HG03095 (cell line): ENCODE results near the gene ID1.
A peak's percentile ranks its signal among the peaks of the same experiment; 100 is the strongest.
"Not testable (repeated sequence)": the region's sequence is repeated elsewhere in the genome, so short reads cannot be mapped to it uniquely, and the experiment has no call there.

Experiments
- ATAC-seq: cut with Tn5 transposase; IDR thresholded peaks from one replicate; pipeline ENCODE4 v1.9.1; 2021; ENCODE audit warnings: moderate library complexity; ENCODE audit not compliant: unreplicated experiment

ID1 gene

DNA sequence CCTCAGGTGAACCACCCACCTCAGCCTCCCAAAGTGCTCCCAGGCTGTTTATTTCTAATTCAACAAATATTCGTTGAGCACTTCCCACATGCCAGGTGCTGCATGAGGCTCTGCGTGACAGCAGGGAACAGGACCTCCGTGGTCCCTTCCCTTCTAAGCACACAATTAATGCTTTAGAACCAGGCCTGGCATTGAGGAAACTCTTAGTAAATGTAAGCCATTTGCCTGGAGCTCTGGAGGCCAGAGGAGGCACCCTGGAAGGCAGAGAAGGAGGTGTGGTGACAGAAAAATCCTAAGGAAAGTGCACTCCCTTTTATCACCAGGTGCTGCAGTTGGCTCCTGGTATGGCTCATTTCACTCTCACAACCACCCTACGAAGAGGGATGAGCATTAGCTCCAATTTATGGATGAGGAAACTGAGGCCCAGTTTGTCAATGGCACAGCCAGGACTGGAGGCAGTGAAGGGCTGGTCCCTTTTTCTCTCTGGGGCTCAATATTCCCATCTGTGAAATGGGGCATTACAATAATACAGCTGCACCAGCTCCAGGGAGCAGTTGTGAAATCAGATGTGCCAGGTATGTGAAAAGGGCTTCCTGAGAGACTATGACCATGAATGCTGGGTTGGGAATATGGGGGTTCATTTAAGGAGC lies 8.1 kb upstream of the ID1 start:
- ATAC-seq, result no peak

DNA sequence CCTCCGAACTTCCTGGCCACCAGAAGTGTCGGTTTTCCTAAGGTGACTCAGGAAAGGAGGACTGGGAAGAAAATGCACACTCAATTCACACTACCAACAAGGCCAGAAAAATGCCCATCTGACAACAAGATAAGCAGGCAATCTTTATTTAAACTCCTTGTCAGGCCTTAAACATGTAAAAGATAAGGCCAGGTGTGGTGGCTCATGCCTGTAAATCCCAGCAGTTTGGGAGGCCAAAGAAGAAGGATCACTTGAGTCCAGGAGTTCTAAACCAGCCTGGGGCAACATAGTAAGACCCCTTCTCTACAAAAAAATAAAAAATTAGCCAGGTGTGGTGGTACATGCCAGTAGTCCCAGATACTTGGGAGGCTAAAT lies 7.6 kb upstream of the ID1 start:
- no peak for ATAC-seq

DNA sequence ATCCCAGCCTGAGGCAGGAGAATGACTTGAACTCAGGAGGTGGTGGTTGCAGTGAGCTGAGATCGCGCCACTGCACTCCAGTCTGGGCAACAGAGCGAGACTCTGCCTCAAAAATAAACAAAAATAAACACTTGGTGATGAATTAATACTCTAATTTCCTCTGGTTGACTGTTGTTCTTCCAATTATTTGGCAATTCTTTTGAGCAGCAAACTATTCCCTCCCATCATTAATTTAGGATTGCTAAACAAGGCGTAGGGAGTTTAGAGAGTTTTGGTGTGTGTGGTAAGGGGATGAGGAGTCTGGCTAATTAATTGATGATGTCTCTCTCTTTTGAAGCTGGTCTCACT lies 2.7 kb upstream of the ID1 start:
- no peak for ATAC-seq

DNA sequence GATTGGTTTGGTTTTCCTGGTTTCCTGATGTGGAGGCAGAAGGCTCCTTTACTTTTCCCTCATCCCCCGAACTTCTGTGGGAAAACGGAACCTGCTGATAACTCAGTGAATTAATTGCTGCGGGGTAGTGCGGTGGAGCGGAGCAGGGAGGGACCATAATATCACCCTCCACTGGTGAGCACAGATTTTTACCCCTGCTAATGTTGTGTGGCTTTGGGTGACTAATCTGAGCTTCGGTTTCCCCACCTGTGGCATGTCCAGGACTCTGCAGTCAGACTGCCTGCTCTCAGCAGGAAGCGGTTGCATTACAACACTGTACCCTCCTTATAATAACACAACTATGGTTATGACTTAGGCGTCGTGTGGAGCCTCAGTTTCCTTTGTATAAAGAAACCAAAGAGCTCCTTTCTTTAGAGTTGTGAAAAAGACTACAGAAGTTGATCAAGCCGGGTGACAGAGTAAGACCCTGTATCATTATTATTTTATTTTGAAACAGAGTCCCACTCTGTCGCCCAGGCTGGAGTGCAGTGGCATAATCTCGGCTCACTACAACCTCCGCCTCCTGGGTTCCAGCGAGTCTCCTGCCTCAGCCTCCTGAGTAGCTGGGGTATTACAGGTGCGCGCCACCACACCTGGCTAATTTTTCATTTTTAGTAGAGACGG lies 2.2 kb upstream of the ID1 start:
- peak; percentile 66 for ATAC-seq

DNA sequence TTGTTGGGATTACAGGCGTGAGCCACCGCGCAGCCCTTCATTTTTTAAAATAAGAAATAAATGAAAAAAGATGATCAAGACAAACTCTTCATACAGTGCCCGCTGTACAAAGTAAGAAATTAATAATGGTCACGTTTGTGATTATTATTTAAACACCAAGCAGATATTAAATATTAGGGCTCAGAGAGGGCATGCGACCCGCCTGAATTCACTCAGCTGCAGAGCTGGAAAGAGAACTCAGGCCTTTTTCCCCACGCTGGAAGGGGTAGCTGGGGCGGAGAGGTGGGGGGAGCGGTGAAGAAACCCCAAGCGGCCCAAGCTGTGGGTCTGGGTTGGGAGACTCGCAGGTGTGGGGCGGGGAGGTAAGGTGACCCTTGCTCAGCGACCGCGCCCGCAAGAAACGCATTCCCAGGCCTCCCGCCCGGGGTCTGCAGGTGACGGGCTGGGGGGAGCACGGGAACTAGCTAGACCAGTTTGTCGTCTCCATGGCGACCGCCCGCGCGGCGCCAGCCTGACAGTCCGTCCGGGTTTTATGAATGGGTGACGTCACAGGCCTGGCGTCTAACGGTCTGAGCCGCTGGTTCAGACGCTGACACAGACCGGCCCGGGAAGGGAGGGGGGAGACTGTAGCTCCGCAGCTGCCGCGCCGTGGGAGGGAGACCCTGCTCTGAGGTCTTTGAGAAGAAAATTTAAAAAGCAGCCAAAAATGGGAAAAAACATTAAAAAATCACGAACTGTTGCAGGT lies 1.1 kb upstream of the ID1 start:
- ATAC-seq, result no peak

DNA sequence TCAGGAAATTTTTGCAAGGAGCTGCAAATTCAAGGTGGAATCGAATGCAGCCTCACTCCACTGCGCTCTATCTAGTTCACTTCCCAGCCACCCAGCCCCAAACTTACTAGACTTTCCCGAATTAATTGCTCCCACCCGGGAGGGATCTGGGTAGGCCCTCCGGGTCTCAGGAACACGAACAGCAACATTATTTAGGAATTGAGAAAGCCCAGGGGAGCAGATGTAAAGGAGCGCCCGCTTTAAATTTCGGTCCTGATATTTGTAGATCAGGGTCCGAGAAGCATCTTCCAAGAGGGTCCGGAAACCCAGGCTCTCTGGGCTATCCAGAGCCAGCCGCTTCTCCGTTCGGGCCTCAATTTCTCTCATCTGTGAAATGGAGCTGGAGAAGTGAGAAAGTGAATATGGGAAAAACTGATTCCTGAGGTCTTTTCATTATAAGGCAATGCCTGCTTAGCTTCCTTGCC lies 490 bp upstream of the ID1 start:
- no peak for ATAC-seq

DNA sequence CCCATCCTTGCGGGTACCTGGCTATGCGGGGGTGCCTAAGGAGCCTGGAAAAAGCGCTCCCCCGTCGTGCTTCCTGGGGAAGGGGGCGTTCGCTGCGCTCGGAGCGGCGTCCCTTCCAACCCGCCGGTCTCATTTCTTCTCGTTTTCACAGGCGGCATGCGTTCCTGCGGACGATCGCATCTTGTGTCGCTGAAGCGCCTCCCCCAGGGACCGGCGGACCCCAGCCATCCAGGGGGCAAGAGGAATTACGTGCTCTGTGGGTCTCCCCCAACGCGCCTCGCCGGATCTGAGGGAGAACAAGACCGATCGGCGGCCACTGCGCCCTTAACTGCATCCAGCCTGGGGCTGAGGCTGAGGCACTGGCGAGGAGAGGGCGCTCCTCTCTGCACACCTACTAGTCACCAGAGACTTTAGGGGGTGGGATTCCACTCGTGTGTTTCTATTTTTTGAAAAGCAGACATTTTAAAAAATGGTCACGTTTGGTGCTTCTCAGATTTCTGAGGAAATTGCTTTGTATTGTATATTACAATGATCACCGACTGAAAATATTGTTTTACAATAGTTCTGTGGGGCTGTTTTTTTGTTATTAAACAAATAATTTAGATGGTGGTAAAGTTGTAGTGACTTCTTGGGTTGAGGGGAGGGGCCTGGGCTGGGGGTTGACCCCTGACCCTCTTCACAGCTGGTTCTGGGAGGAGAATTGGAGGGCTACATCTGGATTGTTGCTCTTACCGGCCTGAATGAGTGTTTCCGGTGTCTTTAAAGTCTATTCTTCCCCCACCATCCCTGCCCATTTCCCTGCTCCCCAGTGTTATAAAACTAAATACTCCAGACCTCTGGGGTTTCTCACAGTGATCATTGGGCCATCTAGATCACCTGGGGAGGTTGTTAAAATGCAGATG lies 1.1 kb downstream of the ID1 start:
- no peak for ATAC-seq

DNA sequence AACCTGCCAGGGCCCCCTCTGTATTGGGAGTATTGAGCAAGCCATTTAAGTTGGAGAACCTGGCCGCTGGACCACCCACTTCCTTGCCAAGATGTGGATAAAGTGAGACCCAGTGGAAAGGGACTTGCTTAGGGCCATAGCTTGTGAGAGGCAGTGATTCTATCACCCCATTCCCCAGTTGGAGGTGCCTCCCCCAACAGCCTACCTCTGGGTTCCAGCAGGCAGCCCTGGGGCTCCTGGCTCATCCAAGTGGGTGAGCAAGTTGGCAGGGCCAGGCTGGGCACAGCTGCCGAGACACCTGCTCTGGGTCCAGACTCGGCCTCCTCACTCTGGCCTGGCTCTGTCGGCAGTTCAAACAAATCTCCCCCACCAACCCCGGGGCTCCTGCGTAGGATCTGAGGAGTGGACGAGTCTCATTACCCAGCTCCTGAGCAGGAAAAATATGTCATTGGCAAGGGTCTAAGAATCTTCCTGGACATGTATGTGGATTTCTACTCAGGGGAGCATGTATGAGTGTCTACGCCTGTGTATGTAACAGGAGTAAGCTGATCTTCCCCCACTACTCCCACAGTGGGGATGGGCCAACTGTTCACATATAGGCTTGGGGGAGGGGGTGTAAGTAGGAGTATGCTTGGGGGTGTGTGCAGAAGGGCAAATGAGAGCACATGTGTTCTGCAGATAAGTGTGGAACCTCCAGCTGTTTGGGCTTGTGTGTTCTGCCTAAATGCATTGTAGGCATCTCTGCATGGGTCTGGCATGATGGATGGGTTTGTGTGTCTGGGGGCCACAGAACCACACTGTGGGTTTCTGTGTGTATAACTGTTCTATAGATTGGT lies 1.9 kb downstream of the ID1 start:
- no peak for ATAC-seq

DNA sequence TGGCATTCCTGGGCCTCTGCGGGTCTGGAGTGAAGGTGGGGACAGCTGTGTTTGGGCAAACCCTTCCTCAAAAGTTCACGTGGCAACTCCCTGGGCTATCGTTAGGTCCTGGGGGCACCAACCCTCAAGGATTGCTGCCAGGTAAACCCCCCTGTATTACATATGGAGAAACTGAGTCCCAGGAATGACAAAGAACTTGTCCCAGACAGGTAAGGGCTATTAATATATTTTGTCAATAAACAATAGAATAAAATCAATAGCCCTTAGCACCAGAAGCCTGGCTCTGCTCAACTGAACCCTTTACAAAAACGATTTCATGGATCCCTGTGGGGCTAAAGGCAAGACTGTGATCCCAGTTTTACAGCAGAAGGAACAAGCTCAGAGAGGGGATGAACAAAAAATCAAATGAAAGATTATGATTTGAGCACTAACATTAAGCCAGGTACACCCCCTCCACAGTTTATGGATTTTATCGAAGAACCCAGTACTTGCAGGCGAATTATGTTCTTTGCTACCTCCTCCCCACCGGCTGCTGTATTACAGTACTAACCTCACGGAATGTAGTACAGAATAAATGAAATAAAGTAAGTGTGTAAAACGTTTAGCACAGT lies 2.7 kb downstream of the ID1 start:
- no peak for ATAC-seq

DNA sequence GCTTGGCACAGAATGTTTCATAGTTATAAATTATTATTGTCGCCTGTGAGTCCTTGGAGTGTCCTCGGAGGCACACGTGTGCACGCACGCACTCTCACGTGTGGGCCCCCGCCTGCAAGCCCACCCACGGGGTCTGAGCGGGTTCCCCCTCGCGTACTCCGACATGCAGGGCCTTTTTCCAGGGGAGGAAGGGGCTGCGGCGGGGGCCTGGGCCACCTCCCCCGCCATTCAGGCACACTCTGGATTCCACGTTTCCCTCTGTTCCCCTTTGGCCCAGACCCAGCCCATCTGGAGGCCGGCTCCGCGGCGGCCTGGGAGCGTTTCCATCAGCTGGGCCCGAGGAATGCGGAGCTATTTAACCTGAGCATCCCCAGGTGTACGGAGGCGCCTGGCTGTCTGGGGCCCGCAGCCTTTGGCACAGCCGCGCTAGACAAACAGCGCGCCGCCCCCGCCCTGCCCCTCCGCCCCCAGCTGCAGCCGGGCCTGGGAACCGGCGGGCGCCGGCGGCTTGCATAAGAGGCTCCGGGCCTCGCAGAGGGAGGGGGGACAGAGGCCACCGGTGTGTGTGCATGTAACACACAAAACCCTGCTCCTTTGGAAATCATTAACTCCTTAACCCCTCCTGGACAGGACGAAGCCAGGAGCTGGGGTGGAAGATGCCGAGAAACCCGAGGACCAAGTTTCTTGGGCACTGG lies 3.3 kb downstream of the ID1 start:
- no peak for ATAC-seq

DNA sequence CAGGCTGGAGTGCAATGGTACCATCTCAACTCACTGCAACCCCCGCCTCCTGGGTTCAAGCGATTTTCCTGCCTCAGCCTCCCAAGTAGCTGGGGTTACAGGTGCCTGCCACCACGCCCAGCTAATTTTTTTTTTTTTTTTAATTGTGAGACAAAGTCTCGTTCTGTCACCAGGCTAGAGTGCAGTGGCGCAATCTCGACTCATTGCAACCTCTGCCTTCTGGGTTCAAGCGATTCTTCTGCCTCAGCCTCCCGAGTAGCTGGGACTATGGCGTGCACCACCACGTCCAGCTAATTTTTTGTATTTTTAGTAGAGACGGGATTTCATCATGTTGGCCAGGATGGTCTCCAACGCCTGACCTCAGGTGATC lies 7.2 kb downstream of the ID1 start:
- not testable (repeated sequence) for ATAC-seq

DNA sequence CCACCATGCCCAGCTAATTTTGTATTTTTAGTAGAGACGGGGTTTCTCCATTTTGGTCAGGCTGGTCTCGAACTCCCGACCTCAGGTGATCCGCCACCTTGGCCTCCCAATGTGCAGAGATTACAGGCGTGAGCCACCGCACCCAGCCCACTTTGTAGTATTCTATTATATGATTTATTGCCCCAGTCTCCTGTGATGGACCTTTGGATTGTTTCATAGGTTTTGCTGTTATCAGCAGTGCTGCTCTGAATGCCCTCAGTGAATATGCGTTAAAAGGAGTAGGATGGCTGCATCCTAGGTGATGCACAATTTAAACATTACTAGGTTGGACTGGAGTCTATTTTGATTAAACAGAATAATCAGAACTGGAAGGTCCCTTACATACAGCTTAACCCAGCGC lies 10.3 kb downstream of the ID1 start:
- no peak for ATAC-seq

DNA sequence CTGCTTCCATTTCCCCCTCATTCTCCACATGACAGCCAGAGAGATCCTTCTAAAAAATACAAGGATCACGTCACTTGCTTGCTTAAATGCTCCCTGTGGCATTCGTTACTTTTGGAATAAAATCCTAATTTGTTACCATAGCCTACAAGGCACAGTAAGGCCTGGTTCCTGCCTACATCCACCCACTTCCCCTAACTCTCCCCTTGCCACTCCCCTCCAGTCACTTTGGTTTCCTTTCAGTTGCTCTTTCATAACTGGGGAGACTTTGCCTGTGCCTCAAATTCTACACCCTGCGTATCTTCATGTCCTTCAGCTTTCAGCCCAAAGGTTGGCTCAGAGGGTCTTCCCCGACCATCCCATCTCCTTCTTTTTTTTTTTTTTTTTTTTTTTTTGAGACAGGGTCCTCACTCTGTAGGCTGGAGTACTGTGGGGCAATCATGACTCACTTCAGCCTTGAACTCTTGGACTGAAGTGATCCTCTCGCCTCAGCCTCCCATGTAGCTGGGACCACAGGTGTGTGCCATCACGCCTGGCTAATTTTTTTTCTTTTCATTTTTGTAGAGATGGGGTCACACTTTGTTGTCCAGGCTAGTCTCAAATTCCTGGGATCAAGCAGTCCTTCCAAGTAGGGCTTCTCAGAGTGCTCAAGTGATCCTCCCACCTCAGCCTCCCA lies 12.5 kb downstream of the ID1 start:
- ATAC-seq, result no peak

DNA sequence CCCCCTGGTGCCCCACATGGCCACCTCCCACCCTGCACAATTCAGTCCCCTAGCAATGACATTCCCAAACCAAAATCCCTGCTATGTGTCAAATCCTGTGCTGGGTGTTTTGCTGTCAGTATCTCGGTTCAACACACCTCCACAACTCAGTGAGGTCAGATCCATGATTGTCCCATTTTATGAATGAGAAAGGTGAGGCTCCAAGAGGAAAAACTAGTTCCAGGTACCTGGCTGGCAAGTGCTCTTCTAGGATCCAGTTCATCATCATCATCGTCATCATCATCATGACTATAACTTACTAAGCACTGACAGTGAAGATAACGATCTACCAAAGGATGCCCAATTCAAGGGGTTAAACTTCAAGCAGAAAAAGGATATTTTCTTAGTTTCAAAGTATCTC lies 15.2 kb downstream of the ID1 start:
- ATAC-seq, result no peak

DNA sequence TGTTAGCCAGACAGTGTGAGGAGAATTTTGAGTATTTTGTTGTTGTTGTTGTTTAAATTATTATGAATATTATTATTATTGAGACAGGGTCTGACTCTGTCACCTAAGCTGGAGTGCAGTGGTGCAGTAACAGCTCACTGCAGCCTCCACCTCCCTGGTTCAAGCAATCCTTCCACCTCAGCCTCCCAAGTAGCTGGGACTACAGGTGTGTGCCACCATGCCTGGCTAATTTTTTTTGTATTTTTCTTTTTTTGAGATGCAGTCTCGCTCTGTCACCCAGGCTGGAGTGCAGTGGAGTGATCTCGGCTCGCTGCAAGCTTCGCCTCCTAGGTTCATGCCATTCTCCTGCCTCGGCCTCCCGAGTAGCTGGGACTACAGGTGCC lies 18.0 kb downstream of the ID1 start:
- not testable (repeated sequence) for ATAC-seq

DNA sequence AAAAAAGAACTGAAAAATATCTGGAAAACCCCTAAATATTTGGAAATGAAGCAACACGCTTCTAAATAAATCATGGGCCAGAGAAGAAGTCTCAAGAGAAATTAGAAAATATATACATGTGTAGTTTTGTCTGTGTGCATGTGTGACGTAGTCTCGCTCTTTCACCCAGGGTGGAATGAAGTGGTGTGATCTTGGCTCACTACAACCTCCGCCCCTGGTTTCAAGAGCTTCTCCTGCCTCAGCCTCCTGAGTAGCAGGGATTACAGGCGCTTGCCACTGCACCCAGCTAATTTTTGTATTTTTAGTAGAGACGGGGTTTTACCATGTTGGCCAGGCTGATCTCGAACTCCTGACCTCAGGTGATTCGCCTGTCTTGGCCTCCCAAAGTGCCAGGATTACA lies 21.4 kb downstream of the ID1 start:
- ATAC-seq, result not testable (repeated sequence)

DNA sequence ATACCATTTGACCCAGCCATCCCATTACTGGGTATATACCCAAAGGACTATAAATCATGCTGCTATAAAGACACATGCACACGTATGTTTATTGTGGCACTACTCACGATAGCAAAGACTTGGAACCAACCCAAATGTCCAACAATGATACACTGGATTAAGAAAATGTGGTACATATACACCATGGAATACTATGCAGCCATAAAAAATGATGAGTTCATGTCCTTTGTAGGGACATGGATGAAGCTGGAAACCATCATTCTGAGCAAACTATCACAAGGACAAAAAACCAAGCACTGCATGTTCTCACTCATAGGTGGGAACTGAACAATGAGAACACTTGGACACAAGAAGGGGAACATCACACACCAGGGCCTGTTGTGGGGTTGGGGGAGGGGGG lies 23.0 kb downstream of the ID1 start:
- not testable (repeated sequence) for ATAC-seq

DNA sequence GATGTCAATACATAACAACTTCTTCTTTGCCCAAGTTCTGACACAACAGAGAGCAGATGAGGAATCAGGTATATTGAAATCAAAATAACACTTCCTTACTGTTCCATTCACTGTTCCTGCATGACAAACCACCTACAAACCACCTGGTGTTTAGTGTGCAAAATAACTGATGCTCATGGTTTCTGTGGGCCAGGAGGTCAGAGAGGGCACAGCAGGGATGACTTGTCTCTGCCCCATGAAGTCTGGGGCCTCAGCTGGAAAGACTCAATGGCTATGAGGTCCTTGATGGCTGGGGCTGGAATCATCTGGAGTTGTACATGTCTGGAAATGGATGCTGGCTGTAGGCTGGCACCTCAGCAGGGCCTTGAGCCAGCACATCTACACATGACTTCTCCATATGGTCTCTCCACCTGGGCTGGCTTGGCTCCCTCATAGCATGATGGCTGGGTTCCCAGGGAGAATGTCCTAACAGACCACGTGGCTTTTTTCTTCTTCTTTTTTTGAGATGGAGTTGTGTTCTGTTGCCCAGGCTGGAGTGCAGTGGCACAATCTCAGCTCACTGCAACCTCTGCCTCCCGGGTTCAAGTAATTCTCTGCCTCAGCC lies 25.2 kb downstream of the ID1 start:
- ATAC-seq, result no peak
